Skeletal muscle satellite cell (primary cell): Measurements from ENCODE around the gene USP13.

Experiments
- H3K27me3 ChIP-seq: 2 replicates; pipeline ENCODE4 v1.7.0; 2013; ENCODE audit warnings: low read length; ENCODE audit not compliant: control insufficient read depth, insufficient read depth
- H3K36me3 ChIP-seq: 2 replicates; pipeline ENCODE4 v1.7.0; 2013; ENCODE audit warnings: mild to moderate bottlenecking, control low read depth, low read length; ENCODE audit not compliant: insufficient read depth
- H3K4me1 ChIP-seq: 2 replicates; pipeline ENCODE4 v1.7.0; 2013; ENCODE audit warnings: low read length; ENCODE audit not compliant: control insufficient read depth, insufficient read depth
- H3K4me2 ChIP-seq: 2 replicates; pipeline ENCODE4 v1.7.0; 2013; ENCODE audit warnings: mild to moderate bottlenecking, low read length
- H3K4me3 ChIP-seq: 2 replicates; pipeline ENCODE4 v1.7.0; 2013; ENCODE audit warnings: low read length
- H3K9ac ChIP-seq: 2 replicates; pipeline ENCODE4 v1.7.0; 2013; ENCODE audit warnings: mild to moderate bottlenecking, low read depth, low read length, moderate library complexity
- H3K9me3 ChIP-seq: replicated peaks from 2 replicates; pipeline ENCODE4 v1.7.0; 2013; ENCODE audit warnings: mild to moderate bottlenecking, control low read depth, low read length

USP13 gene

GRCh38 chr3:179661777-179662176 lies 8.9 kb downstream of the USP13 start:
- no peak overlapping the region for H3K4me2 ChIP-seq
- no peaks in the 10 kb centered on the region for H3K36me3 ChIP-seq
- no peaks in the 10 kb centered on the region for H3K27me3 ChIP-seq
- no peak overlapping the region for H3K4me3 ChIP-seq
- H3K4me1 ChIP-seq, result peaks cover 10% of the 10 kb centered on the region
- no peaks in the 10 kb centered on the region for H3K9me3 ChIP-seq
- H3K9ac ChIP-seq, result no peak overlapping the region

GRCh38 chr3:179663093-179663492 lies 10.3 kb downstream of the USP13 start:
- peaks cover 12% of the 10 kb centered on the region for H3K4me1 ChIP-seq
- no peak overlapping the region for H3K4me3 ChIP-seq
- H3K4me2 ChIP-seq, result no peak overlapping the region

GRCh38 chr3:179666030-179666429 lies 13.2 kb downstream of the USP13 start:
- Histone ChIP-seq H3K4me2 (peak overlapping the region; percentile 54), H3K36me3 (no peaks in the 10 kb centered on the region), H3K9ac (no peak overlapping the region), H3K4me3 (peak overlapping the region; percentile 30), H3K4me1 (peaks cover 12% of the 10 kb centered on the region), H3K9me3 (no peaks in the 10 kb centered on the region), H3K27me3 (no peaks in the 10 kb centered on the region)

More at GRCh38 chr3:179663093-179663492, 10.3 kb downstream of the USP13 start:
- Histone ChIP-seq H3K27me3 (no peaks in the 10 kb centered on the region), H3K36me3 (no peaks in the 10 kb centered on the region), H3K9me3 (no peaks in the 10 kb centered on the region), H3K9ac (no peak overlapping the region)

GRCh38 chr3:179666436-179667035 lies 13.7 kb downstream of the USP13 start:
- Histone ChIP-seq H3K4me2 (peak overlapping the region; percentile 54), H3K9ac (no peak overlapping the region), H3K36me3 (no peaks in the 10 kb centered on the region), H3K27me3 (no peaks in the 10 kb centered on the region), H3K4me1 (peaks cover 12% of the 10 kb centered on the region), H3K4me3 (peak overlapping the region; percentile 30), H3K9me3 (no peaks in the 10 kb centered on the region)

GRCh38 chr3:179668429-179668828 lies 15.6 kb downstream of the USP13 start:
- Histone ChIP-seq H3K27me3 (no peaks in the 10 kb centered on the region), H3K9me3 (no peaks in the 10 kb centered on the region), H3K9ac (no peak overlapping the region), H3K4me2 (no peak overlapping the region), H3K36me3 (no peaks in the 10 kb centered on the region), H3K4me3 (no peak overlapping the region), H3K4me1 (peaks cover 12% of the 10 kb centered on the region)

- no peaks in the 10 kb centered on the region for H3K27me3 ChIP-seq
- H3K36me3 ChIP-seq, result no peaks in the 10 kb centered on the region
- no peak overlapping the region for H3K4me2 ChIP-seq
- peaks cover 12% of the 10 kb centered on the region for H3K4me1 ChIP-seq
- no peak overlapping the region for H3K4me3 ChIP-seq
- no peak overlapping the region for H3K9ac ChIP-seq
- no peaks in the 10 kb centered on the region for H3K9me3 ChIP-seq
Measured at GRCh38 chr3:179670311-179670710, 17.5 kb downstream of the USP13 start.

GRCh38 chr3:179671309-179671708 lies 18.5 kb downstream of the USP13 start:
- H3K27me3 ChIP-seq, result no peaks in the 10 kb centered on the region
- no peak overlapping the region for H3K4me2 ChIP-seq
- no peak overlapping the region for H3K9ac ChIP-seq
- H3K36me3 ChIP-seq, result no peaks in the 10 kb centered on the region
- H3K4me3 ChIP-seq, result no peak overlapping the region
- peaks cover 6% of the 10 kb centered on the region for H3K4me1 ChIP-seq
- H3K9me3 ChIP-seq, result no peaks in the 10 kb centered on the region

GRCh38 chr3:179671747-179672242 lies 19.0 kb downstream of the USP13 start:
- no peak overlapping the region for H3K4me2 ChIP-seq
- H3K27me3 ChIP-seq, result no peaks in the 10 kb centered on the region
- H3K36me3 ChIP-seq, result no peaks in the 10 kb centered on the region
- H3K4me1 ChIP-seq, result peaks cover 1% of the 10 kb centered on the region
- H3K9ac ChIP-seq, result no peak overlapping the region
- H3K9me3 ChIP-seq, result no peaks in the 10 kb centered on the region
- no peak overlapping the region for H3K4me3 ChIP-seq

GRCh38 chr3:179672918-179673317 lies 20.1 kb downstream of the USP13 start:
- Histone ChIP-seq H3K4me2 (no peak overlapping the region), H3K9me3 (no peaks in the 10 kb centered on the region), H3K27me3 (no peaks in the 10 kb centered on the region), H3K4me3 (no peak overlapping the region), H3K36me3 (no peaks in the 10 kb centered on the region), H3K9ac (no peak overlapping the region), H3K4me1 (no peaks in the 10 kb centered on the region)

- Histone ChIP-seq H3K4me3 (no peak overlapping the region), H3K36me3 (no peaks in the 10 kb centered on the region), H3K27me3 (no peaks in the 10 kb centered on the region), H3K4me2 (no peak overlapping the region), H3K9me3 (no peaks in the 10 kb centered on the region), H3K4me1 (no peaks in the 10 kb centered on the region), H3K9ac (no peak overlapping the region)
Measured at GRCh38 chr3:179673523-179673922, 20.7 kb downstream of the USP13 start.

GRCh38 chr3:179676081-179676480 lies 23.2 kb downstream of the USP13 start:
- H3K9ac ChIP-seq, result no peak overlapping the region
- peaks cover 11% of the 10 kb centered on the region for H3K4me1 ChIP-seq
- no peaks in the 10 kb centered on the region for H3K36me3 ChIP-seq
- H3K4me3 ChIP-seq, result no peak overlapping the region
- H3K9me3 ChIP-seq, result no peaks in the 10 kb centered on the region
- H3K27me3 ChIP-seq, result no peaks in the 10 kb centered on the region
- no peak overlapping the region for H3K4me2 ChIP-seq

GRCh38 chr3:179677884-179678283 lies 25.0 kb downstream of the USP13 start:
- H3K9ac ChIP-seq, result no peak overlapping the region
- no peaks in the 10 kb centered on the region for H3K27me3 ChIP-seq
- H3K4me1 ChIP-seq, result peaks cover 11% of the 10 kb centered on the region
- no peak overlapping the region for H3K4me2 ChIP-seq
- no peaks in the 10 kb centered on the region for H3K9me3 ChIP-seq
- no peaks in the 10 kb centered on the region for H3K36me3 ChIP-seq
- no peak overlapping the region for H3K4me3 ChIP-seq
